SH-SY5Y (cell line): ENCODE data around the gene SYNE2.

Source experiments
- GATA2 ChIP-seq: IDR thresholded peaks from 2 replicates; pipeline ENCODE4 v1.6.1; 2011; ENCODE audit warnings: mild to moderate bottlenecking, low read depth, low read length
- GATA3 ChIP-seq: IDR thresholded peaks from 2 replicates; pipeline ENCODE4 v1.6.1; 2011; ENCODE audit warnings: low read depth, mild to moderate bottlenecking, low read length, moderate library complexity

- TF ChIP-seq GATA2 (no peak), GATA3 (no peak)
Measured at GRCh38 chr14:64091217-64091616, 238.4 kb downstream of the SYNE2 start.
